ENCODE measurements around the gene JARID2. TPM values are rescaled to one million over a fixed set of nuclear protein-coding genes. Genes with fewer than 3 reads are reported as not detected.

Gene JARID2
- total RNA-seq, 1 experiment from 2014 or later = 6.0 TPM

- ChIA-PET POLR2A (no interaction called here), CTCF (no interaction called here)
- H3K4me1 ChIP-seq (ENCODE audit: control insufficient read depth, insufficient read depth, low read length) = no peaks in the 10 kb centered on the region
- in situ Hi-C loops (cut with HindIII; ENCODE audit: low pct_unique_long_range_greater_than_20kb, low sequenced_read_pairs) = no loop called here
- H3K9me3 ChIP-seq (ENCODE audit: control insufficient read depth, insufficient read depth, low read depth, low read length) = no peaks in the 10 kb centered on the region
- no peak for DNase-seq (ENCODE audit: low read depth, low spot score)
- H3K4me3 ChIP-seq (ENCODE audit: low read depth in 2 of 2, low read length in 2 of 2) = no peak overlapping the region
- no TSS peak for BruUV-seq (replicated peaks)
- no peak for TF ChIP-seq POLR2AphosphoS5 (IDR thresholded peaks at IDR 0.05; ENCODE audit: low read depth, low read length)
- TF ChIP-seq TCF7L2 (IDR thresholded peaks at IDR 0.05; ENCODE audit: low read depth, low read length) = no peak
- TF ChIP-seq, protein P1, sequence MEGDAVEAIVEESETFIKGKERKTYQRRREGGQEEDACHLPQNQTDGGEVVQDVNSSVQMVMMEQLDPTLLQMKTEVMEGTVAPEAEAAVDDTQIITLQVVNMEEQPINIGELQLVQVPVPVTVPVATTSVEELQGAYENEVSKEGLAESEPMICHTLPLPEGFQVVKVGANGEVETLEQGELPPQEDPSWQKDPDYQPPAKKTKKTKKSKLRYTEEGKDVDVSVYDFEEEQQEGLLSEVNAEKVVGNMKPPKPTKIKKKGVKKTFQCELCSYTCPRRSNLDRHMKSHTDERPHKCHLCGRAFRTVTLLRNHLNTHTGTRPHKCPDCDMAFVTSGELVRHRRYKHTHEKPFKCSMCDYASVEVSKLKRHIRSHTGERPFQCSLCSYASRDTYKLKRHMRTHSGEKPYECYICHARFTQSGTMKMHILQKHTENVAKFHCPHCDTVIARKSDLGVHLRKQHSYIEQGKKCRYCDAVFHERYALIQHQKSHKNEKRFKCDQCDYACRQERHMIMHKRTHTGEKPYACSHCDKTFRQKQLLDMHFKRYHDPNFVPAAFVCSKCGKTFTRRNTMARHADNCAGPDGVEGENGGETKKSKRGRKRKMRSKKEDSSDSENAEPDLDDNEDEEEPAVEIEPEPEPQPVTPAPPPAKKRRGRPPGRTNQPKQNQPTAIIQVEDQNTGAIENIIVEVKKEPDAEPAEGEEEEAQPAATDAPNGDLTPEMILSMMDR (IDR thresholded peaks at IDR 0.05) = no peak
- TF ChIP-seq REST (IDR thresholded peaks at IDR 0.05; ENCODE audit: insufficient read depth in 1 of 2, low read depth in 2 of 2, low read length in 1 of 2) = no peak
- ATAC-seq = no peak
- no peaks in the 10 kb centered on the region for H3K36me3 ChIP-seq (ENCODE audit: control insufficient read depth, insufficient read depth, low read length)
- H3K27ac ChIP-seq (ENCODE audit: low read length) = no peak overlapping the region
- intact Hi-C loops (cut with micrococcal nuclease; ENCODE audit: unreplicated experiment) = no loop called here
- H3K27me3 ChIP-seq (ENCODE audit: control insufficient read depth, insufficient read depth, low read length) = no peaks in the 10 kb centered on the region
Observed at GRCh38 chr6:15426395-15426794, 180.5 kb downstream of the JARID2 start.

DNA sequence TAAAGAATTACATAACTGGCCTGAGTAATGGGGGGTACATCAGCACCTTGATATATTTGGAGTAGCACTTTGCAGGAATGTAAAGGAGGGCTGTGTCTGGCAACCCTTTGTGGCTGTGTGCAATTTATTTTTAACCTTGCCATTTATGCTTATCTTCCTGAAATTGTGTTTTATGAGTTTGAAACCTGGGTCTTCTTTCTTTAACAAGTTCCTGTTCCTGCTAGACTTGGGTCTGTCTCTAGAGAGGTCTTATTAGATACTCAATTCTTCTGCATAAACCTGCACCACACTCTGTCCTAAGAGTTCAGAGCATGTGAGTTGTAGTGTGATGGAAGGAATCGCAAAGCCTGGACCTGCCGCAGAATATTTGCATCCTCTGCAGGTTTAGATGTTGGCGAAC, 181.0 kb downstream of the JARID2 start:
- in situ Hi-C loops (cut with HindIII; ENCODE audit: low pct_unique_long_range_greater_than_20kb, low sequenced_read_pairs) (no loop called here), intact Hi-C loops (cut with micrococcal nuclease; ENCODE audit: unreplicated experiment) (no loop called here)
- CTCF ChIA-PET = no interaction called here
- H3K4me1 ChIP-seq (ENCODE audit: control insufficient read depth, insufficient read depth, low read length) = no peaks in the 10 kb centered on the region; the same call in 1 of the 2 replicates
- POLR2A ChIA-PET = no interaction called here
- no peak for ATAC-seq
- no peak for DNase-seq (ENCODE audit: low read depth, low spot score)
- H3K27ac ChIP-seq (ENCODE audit: low read length) = no peak overlapping the region
- no peaks in the 10 kb centered on the region for H3K36me3 ChIP-seq (ENCODE audit: control insufficient read depth, insufficient read depth, low read length)
- H3K9me3 ChIP-seq (ENCODE audit: control insufficient read depth, insufficient read depth, low read depth, low read length) = no peaks in the 10 kb centered on the region
- no peak overlapping the region for H3K4me3 ChIP-seq (ENCODE audit: low read depth in 2 of 2, low read length in 2 of 2)
- no peaks in the 10 kb centered on the region for H3K27me3 ChIP-seq (ENCODE audit: control insufficient read depth, insufficient read depth, low read length)
- TF ChIP-seq SIN3A (IDR thresholded peaks at IDR 0.05; ENCODE audit: borderline replicate concordance, insufficient read depth, low read depth, low read length) = no peak
- TF ChIP-seq, protein P1 (IDR thresholded peaks at IDR 0.05) = no peak
- TF ChIP-seq POLR2AphosphoS5 (IDR thresholded peaks at IDR 0.05; ENCODE audit: low read depth, low read length) = no peak
- no peak for TF ChIP-seq TCF7L2 (IDR thresholded peaks at IDR 0.05; ENCODE audit: low read depth, low read length)
- no peak for TF ChIP-seq REST (IDR thresholded peaks at IDR 0.05; ENCODE audit: insufficient read depth in 1 of 2, low read depth in 2 of 2, low read length in 1 of 2)
- BruUV-seq (replicated peaks) = no TSS peak
